ENCODE measurements around the gene PHACTR3. TPM values are rescaled to one million over a fixed set of nuclear protein-coding genes. Genes with fewer than 3 reads are reported as not detected.

The PHACTR3 gene
- total RNA-seq, 4 donors from 2014 or later, result 2.4 to 12.8 (median 9.7) TPM

- TF ChIP-seq EP300 (IDR thresholded peaks at IDR 0.05), result no peak
- TF ChIP-seq POLR2A (IDR thresholded peaks at IDR 0.05), result no peak
- DNase-seq (ENCODE audit: low spot score in 2 of 2), result peak in 1 of 2 donors; percentile 46
- Histone ChIP-seq H3K27ac (no peak overlapping the region), H3K27me3 (peaks cover 9% of the 10 kb centered on the region), H3K4me1 (peaks cover 42% of the 10 kb centered on the region), H3K9me3 (no peaks in the 10 kb centered on the region), H3K36me3 (no peaks in the 10 kb centered on the region), H3K4me3 (no peak overlapping the region)
- 43% methylated on average over 2 of the region's 6 CpGs for WGBS
These were observed 226.3 kb downstream of the PHACTR3 start for GRCh38 chr20:59830665-59831023.

DNA sequence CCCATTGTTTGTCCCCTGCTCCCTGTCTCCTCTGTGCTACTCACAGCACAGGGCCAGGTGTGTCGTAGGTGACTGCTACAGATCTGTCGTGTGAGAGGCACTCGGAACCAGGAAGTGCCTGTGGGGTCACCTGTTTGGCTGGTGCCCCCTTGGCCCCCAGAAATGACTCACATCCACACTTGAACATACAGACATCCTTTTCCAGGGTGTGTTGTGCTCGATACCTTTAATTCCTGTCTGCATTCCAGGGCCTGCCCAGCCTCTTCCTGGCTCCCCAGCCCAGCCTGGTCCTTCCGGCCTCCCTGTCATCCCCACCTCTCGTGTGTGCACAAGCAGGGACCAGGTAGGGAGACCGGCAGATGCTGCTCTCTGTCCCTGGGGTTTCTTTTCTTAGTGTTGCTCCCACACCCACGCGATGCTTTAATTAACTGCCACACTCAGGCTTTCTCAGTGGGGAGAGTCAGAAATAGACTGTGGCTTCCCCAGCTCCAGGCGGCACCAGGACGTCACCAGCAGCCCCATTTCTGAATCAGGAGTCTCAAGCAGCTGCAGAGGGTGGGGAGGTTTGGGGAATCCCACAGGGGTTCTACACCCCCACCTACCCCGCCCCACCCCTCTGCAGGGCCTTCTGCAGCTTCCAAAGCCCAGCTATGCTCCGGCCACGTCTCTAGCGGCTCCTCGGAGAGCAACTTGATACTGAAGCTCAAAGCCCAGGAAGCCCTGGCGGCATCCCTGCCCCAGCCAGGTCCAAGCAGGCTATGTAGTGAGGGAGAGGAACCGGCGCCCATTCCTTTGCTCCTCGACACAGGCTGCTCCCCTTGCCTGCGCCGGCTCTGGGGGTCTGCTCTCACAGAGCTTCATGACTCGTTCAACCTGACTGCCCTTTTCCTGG, 226.9 kb downstream of the PHACTR3 start:
- Histone ChIP-seq H3K36me3 (no peaks in the 10 kb centered on the region), H3K27ac (no peak overlapping the region), H3K27me3 (peaks cover 9% of the 10 kb centered on the region), H3K9me3 (no peaks in the 10 kb centered on the region), H3K4me3 (no peak overlapping the region), H3K4me1 (peaks cover 42% of the 10 kb centered on the region)
- peak in 1 of 2 donors; percentile 24 for DNase-seq (ENCODE audit: low spot score in 2 of 2)
- WGBS, result 55% methylated on average over 14 of the region's 23 CpGs
- TF ChIP-seq CTCF (IDR thresholded peaks at IDR 0.05) (no peak), EP300 (IDR thresholded peaks at IDR 0.05) (no peak), POLR2A (IDR thresholded peaks at IDR 0.05) (no peak), POLR2AphosphoS5 (IDR thresholded peaks at IDR 0.05) (no peak)

GRCh38 chr20:59831916-59832270, 227.6 kb downstream of the PHACTR3 start:
- Histone ChIP-seq H3K36me3 (no peaks in the 10 kb centered on the region), H3K9me3 (no peaks in the 10 kb centered on the region), H3K27me3 (peaks cover 9% of the 10 kb centered on the region), H3K4me1 (peaks cover 48% of the 10 kb centered on the region), H3K27ac (no peak overlapping the region), H3K4me3 (no peak overlapping the region)
- TF ChIP-seq POLR2AphosphoS5 (IDR thresholded peaks at IDR 0.05) (no peak), POLR2A (IDR thresholded peaks at IDR 0.05) (no peak), CTCF (IDR thresholded peaks at IDR 0.05) (no peak), EP300 (IDR thresholded peaks at IDR 0.05) (no peak)
- DNase-seq (ENCODE audit: low spot score in 2 of 2), result no peak
- WGBS, result 74% methylated on average over 3 of the region's 3 CpGs

- H3K36me3 ChIP-seq, result no peaks in the 10 kb centered on the region
- DNase-seq (ENCODE audit: low spot score in 2 of 2), result peak in 1 of 2 donors; percentile 57
- 87% methylated on average over 13 of the region's 13 CpGs for WGBS
- no peaks in the 10 kb centered on the region for H3K9me3 ChIP-seq
- TF ChIP-seq EP300 (IDR thresholded peaks at IDR 0.05) (no peak), POLR2A (IDR thresholded peaks at IDR 0.05) (no peak), POLR2AphosphoS5 (IDR thresholded peaks at IDR 0.05) (no peak), CTCF (IDR thresholded peaks at IDR 0.05) (no peak)
- H3K4me3 ChIP-seq, result no peak overlapping the region
- H3K4me1 ChIP-seq, result peaks cover 44% of the 10 kb centered on the region
- no peak overlapping the region for H3K27ac ChIP-seq
- peaks cover 9% of the 10 kb centered on the region for H3K27me3 ChIP-seq
These were observed 228.3 kb downstream of the PHACTR3 start for GRCh38 chr20:59832406-59833363.

- 46% methylated on average over 2 of the region's 2 CpGs for WGBS
- peaks cover 35% of the 10 kb centered on the region for H3K4me1 ChIP-seq
- no peak overlapping the region for H3K27ac ChIP-seq
- H3K4me3 ChIP-seq, result no peak overlapping the region
- no peaks in the 10 kb centered on the region for H3K36me3 ChIP-seq
- no peak for DNase-seq (ENCODE audit: low spot score in 2 of 2)
- TF ChIP-seq POLR2A (IDR thresholded peaks at IDR 0.05) (no peak), EP300 (IDR thresholded peaks at IDR 0.05) (no peak), POLR2AphosphoS5 (IDR thresholded peaks at IDR 0.05) (no peak), CTCF (IDR thresholded peaks at IDR 0.05) (no peak)
- peaks cover 9% of the 10 kb centered on the region for H3K27me3 ChIP-seq
- H3K9me3 ChIP-seq, result no peaks in the 10 kb centered on the region
These were observed 230.7 kb downstream of the PHACTR3 start for GRCh38 chr20:59835057-59835447.

Data from suprapubic skin (tissue), 4 donors.